Ovary (tissue), 9 donors: ENCODE results near the gene MECP2. TPM values are rescaled to one million over a fixed set of nuclear protein-coding genes. Genes with fewer than 3 reads are reported as not detected.

ENCODE experiments used
- DNase-seq, 5 donors: peaks; one replicate each; pipeline ENCODE4 v3.0.0-alpha.2; 2019 to 2020
- H3K27ac ChIP-seq, 2 donors: fragments of 200-600 bp; one replicate each; pipeline versions ENCODE4 v1.5.1 to v1.8.0; 2019 to 2022
- H3K27me3 ChIP-seq: fragments of 200-600 bp; one replicate; pipeline ENCODE4 v1.8.0; 2022
- H3K36me3 ChIP-seq: fragments of 200-600 bp; sonication (generic); one replicate; pipeline ENCODE4 v1.5.1; 2019
- H3K4me1 ChIP-seq: one replicate; pipeline ENCODE4 v1.8.1; 2013; ENCODE audit warnings: mild to moderate bottlenecking, moderate library complexity; ENCODE audit not compliant: insufficient read depth
- H3K4me3 ChIP-seq: fragments of 200-600 bp; sonication (generic); one replicate; pipeline ENCODE4 v1.5.1; 2017
- H3K9me3 ChIP-seq, 2 donors: fragments of 200-600 bp in 1 of 2; sonication (generic) in 1 of 2; one replicate each; pipeline versions ENCODE4 v1.5.1 to v1.8.1; 2013 to 2019; ENCODE audit warnings: mild to moderate bottlenecking in 1 of 2, moderate library complexity in 1 of 2
- EP300 ChIP-seq: sonication (generic); formaldehyde crosslinking; IDR thresholded peaks from one replicate; pipeline ENCODE4 v1.6.1; 2017; ENCODE audit warnings: antibody characterized with exemption
- POLR2A ChIP-seq: fragments of 450-650 bp; IDR thresholded peaks from one replicate; pipeline ENCODE4 v1.6.1; 2017; ENCODE audit warnings: antibody characterized with exemption, mild to moderate bottlenecking, moderate library complexity
- WGBS, 3 donors: extraction: QIAGEN DNeasy Blood & Tissue Kit in 1 of 3; methylation state at CpG; one replicate each; pipeline versions ENCODE4 v1.1.5 to v1.1.7; 2013 to 2017; 5-methylcytosine and 5-hydroxymethylcytosine counted together
- intact Hi-C, 4 donors: fragments of 100-400 bp; cut with DNase I; formaldehyde crosslinking; loops; one replicate each; pipeline versions ENCODE4 v1.11.0 to v1.15.1; 2022 to 2023
- polyA plus RNA-seq, 2 donors: library from polyadenylated mRNA; stranded (reverse); fragments of 200-250 nt in 1 of 2; fragments of 350-450 nt in 1 of 2; fragmentation: Illumina TruSeq in 1 of 2; extraction: RNeasy Lipid Tissue Mini Kit (QIAGEN cat#74804) in 1 of 2; gene quantifications; one replicate each; pipeline ENCODE4 v1.2.3, GENCODE V29; 2013 to 2014
- total RNA-seq, 7 donors: library from RNA; depleted of rRNA in 2 of 7; stranded (reverse); fragments of >200 nt in 2 of 7; fragmentation: NEBNext Ultra II Directional in 3 of 7; extraction: Animal tissue kit (Norgen Biotek cat#: 25700) in 3 of 7; gene quantifications; one replicate each; pipeline versions ENCODE4 v1.1.0 to v1.2.4, GENCODE V29; 2016 to 2023
- TF ChIP-seq, protein P1 (sequence below), 3 donors: fragments of 450-650 bp in 2 of 3; fragments of 200-600 bp in 1 of 3; IDR thresholded peaks; one replicate each; pipeline versions ENCODE4 v1.5.1 to v1.8.0; 2016 to 2022; ENCODE audit warnings: antibody characterized with exemption in 3 of 3, mild to moderate bottlenecking in 1 of 3
- donor health status: DM: no; HTN: no; CAD: no; lungs with moderate emphysema.
- donor health status: DM: no; HTN: no; CAD: no.
- donor health status: Bipolar disorder and iron deficiency.
- donor health status: DM: yes; HTN: yes; CAD: no.
- donor health status: DM: no; HTN: no; CAD: no.
- donor health status: DM: yes; HTN: yes; CAD: no.

MECP2 gene
- total and polyA plus RNA-seq, 9 donors = 26.8 to 91.2 (median 62.2) TPM

- H3K9me3 ChIP-seq = no peaks in the 10 kb centered on the region
- no peak overlapping the region for H3K27ac ChIP-seq
- no peak for DNase-seq
- no peak overlapping the region for H3K4me3 ChIP-seq
- no peaks in the 10 kb centered on the region for H3K4me1 ChIP-seq
- intact Hi-C loops = no loop called here
- H3K27me3 ChIP-seq = no peaks in the 10 kb centered on the region
- 70 to 78% (median 70%) methylated on average over 16 to 18 of the region's 18 CpGs for WGBS, 3 donors
- H3K36me3 ChIP-seq = no peaks in the 10 kb centered on the region
- TF ChIP-seq EP300 = no peak
- TF ChIP-seq, protein P1, sequence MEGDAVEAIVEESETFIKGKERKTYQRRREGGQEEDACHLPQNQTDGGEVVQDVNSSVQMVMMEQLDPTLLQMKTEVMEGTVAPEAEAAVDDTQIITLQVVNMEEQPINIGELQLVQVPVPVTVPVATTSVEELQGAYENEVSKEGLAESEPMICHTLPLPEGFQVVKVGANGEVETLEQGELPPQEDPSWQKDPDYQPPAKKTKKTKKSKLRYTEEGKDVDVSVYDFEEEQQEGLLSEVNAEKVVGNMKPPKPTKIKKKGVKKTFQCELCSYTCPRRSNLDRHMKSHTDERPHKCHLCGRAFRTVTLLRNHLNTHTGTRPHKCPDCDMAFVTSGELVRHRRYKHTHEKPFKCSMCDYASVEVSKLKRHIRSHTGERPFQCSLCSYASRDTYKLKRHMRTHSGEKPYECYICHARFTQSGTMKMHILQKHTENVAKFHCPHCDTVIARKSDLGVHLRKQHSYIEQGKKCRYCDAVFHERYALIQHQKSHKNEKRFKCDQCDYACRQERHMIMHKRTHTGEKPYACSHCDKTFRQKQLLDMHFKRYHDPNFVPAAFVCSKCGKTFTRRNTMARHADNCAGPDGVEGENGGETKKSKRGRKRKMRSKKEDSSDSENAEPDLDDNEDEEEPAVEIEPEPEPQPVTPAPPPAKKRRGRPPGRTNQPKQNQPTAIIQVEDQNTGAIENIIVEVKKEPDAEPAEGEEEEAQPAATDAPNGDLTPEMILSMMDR (IDR thresholded peaks at IDR 0.05) = no peak
- no peak for TF ChIP-seq POLR2A
Observed at GRCh38 chrX:154011376-154012335, 85.9 kb downstream of the MECP2 start.

- Histone ChIP-seq H3K27me3 (no peaks in the 10 kb centered on the region), H3K4me1 (no peaks in the 10 kb centered on the region), H3K9me3 (no peaks in the 10 kb centered on the region), H3K36me3 (no peaks in the 10 kb centered on the region), H3K27ac (no peak overlapping the region), H3K4me3 (no peak overlapping the region)
- no peak for TF ChIP-seq POLR2A
- TF ChIP-seq, protein P1 (IDR thresholded peaks at IDR 0.05) = no peak
- no peak for TF ChIP-seq EP300
- intact Hi-C loops = no loop called here
- no peak for DNase-seq
- WGBS, 3 donors = 78 to 84% (median 84%) methylated on average over 18 of the region's 18 CpGs
Observed at GRCh38 chrX:154010330-154011087, 87.0 kb downstream of the MECP2 start.

- H3K4me3 ChIP-seq = no peak overlapping the region
- intact Hi-C loops = no loop called here
- no peaks in the 10 kb centered on the region for H3K36me3 ChIP-seq
- H3K9me3 ChIP-seq = no peaks in the 10 kb centered on the region
- no peak for TF ChIP-seq EP300
- TF ChIP-seq POLR2A = no peak
- TF ChIP-seq, protein P1 (IDR thresholded peaks at IDR 0.05) = no peak
- no peaks in the 10 kb centered on the region for H3K27me3 ChIP-seq
- no peaks in the 10 kb centered on the region for H3K4me1 ChIP-seq
- no peak overlapping the region for H3K27ac ChIP-seq
- DNase-seq = no peak
- 62 to 83% (median 81%) methylated on average over 4 of the region's 4 CpGs for WGBS, 3 donors
Observed at GRCh38 chrX:154008521-154008920, 89.0 kb downstream of the MECP2 start.

- DNase-seq = no peak
- Histone ChIP-seq H3K4me1 (no peaks in the 10 kb centered on the region), H3K27me3 (no peaks in the 10 kb centered on the region), H3K36me3 (no peaks in the 10 kb centered on the region), H3K27ac (no peak overlapping the region), H3K9me3 (no peaks in the 10 kb centered on the region), H3K4me3 (no peak overlapping the region)
- 90 to 92% (median 92%) methylated on average over 20 of the region's 20 CpGs for WGBS, 3 donors
- intact Hi-C loops = no loop called here
- TF ChIP-seq, protein P1 (IDR thresholded peaks at IDR 0.05) = no peak
- TF ChIP-seq POLR2A (no peak), EP300 (no peak)
Observed at GRCh38 chrX:154006947-154007346, 90.6 kb downstream of the MECP2 start.
